AG10803 (cell line): ENCODE data around the gene SASH1.
A peak's percentile ranks its signal among the peaks of the same experiment; 100 is the strongest.

Experiments used
- DNase-seq: peaks from one replicate; pipeline ENCODE4 v3.0.0; 2010; ENCODE audit warnings: low read depth
- H3K4me3 ChIP-seq: 2 replicates; pipeline ENCODE4 v1.5.1; 2011; ENCODE audit warnings: mild to moderate bottlenecking, low read length, control low read depth
- TF ChIP-seq, protein P1 (sequence below): conservative IDR thresholded peaks from 2 replicates; pipeline ENCODE4 v1.5.1; 2011; ENCODE audit warnings: mild to moderate bottlenecking, low read length, control low read depth, inconsistent platforms

The SASH1 gene

GRCh38 chr6:148401571-148401970 is 58.9 kb downstream of the SASH1 start:
- H3K4me3 ChIP-seq: no peak overlapping the region
- DNase-seq: peak; percentile 57
- TF ChIP-seq, protein P1, sequence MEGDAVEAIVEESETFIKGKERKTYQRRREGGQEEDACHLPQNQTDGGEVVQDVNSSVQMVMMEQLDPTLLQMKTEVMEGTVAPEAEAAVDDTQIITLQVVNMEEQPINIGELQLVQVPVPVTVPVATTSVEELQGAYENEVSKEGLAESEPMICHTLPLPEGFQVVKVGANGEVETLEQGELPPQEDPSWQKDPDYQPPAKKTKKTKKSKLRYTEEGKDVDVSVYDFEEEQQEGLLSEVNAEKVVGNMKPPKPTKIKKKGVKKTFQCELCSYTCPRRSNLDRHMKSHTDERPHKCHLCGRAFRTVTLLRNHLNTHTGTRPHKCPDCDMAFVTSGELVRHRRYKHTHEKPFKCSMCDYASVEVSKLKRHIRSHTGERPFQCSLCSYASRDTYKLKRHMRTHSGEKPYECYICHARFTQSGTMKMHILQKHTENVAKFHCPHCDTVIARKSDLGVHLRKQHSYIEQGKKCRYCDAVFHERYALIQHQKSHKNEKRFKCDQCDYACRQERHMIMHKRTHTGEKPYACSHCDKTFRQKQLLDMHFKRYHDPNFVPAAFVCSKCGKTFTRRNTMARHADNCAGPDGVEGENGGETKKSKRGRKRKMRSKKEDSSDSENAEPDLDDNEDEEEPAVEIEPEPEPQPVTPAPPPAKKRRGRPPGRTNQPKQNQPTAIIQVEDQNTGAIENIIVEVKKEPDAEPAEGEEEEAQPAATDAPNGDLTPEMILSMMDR: no peak

GRCh38 chr6:148404456-148405054 is 61.9 kb downstream of the SASH1 start:
- H3K4me3 ChIP-seq: no peak overlapping the region
- no peak for DNase-seq
- TF ChIP-seq, protein P1: no peak

DNA sequence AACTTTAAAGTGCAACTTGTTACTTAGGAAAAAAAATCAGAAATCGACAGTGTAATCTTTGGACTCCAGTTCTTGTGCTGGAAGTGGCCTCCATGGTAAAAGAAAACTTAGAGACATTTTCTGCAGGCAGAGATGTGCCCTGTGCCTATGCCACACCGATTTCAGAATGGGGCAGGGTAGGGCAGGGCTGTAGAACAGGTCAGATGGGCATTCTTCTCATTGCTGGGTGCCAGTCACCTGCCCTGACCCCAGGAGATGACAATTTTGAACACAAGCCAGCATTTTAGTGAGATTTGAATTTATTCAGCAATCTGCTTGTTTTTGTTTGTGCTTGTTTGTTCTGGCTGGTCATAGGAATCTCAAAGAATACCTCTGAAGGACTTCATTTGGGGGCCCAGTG is 63.3 kb downstream of the SASH1 start:
- TF ChIP-seq, protein P1: no peak
- no peak for DNase-seq
- H3K4me3 ChIP-seq: no peak overlapping the region

DNA sequence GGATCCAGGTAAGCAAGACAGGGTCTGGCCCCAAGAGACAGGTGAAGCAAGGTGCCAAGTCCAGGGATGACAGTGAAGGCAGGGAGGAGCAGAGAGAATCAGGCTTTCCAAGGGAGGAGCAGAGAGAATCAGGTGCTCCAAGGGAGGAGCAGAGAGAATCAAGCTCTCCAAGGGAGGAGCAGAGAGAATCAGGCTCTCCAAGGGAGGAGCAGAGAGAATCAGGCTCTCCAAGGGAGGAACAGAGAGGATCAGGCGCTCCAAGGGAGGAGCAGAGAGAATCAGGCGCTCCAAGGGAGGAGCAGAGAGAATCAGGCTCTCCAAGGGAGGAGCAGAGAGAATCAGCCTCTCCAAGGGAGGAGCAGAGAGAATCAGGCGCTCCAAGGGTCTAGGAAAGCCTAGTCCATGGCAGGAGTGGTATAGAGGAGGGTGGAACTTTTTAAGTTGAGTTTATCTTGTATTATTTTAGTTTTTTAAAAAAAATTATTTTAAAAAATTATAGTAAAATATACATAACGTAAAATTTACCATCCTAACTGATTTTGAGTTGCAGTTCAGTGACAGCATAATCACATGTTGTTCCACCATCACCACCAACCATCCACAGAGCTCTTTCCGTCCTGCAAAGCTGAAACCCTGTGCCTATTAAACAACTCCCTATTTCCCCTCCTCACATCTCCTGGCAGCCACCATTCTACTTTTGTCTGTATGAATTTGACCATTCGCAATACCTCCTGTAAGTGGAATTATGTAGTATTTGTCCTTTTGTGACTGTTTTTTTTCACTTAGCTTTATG is 64.1 kb downstream of the SASH1 start:
- TF ChIP-seq, protein P1: no peak
- no peak overlapping the region for H3K4me3 ChIP-seq
- DNase-seq: no peak

DNA sequence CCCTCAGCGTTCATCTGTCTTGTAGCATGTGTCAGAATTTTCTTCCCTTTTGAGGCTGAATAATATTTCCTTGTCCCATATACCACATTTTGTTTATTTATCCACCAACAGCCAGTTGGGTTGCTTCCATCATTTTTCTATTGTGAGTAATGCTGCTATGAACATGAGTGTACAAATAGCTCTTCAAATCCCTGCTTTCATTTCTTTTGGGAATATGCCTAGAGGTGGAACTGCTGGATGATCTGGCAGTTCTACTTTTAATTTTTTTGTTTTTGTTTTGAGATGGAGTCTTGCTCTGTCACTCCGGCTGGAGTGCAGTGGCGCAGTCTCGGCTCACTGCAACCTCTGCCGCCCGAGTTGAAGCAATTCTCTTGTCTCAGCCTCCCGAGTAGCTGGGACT is 64.7 kb downstream of the SASH1 start:
- DNase-seq: peak; percentile 98
- TF ChIP-seq, protein P1: no peak
- no peak overlapping the region for H3K4me3 ChIP-seq

DNA sequence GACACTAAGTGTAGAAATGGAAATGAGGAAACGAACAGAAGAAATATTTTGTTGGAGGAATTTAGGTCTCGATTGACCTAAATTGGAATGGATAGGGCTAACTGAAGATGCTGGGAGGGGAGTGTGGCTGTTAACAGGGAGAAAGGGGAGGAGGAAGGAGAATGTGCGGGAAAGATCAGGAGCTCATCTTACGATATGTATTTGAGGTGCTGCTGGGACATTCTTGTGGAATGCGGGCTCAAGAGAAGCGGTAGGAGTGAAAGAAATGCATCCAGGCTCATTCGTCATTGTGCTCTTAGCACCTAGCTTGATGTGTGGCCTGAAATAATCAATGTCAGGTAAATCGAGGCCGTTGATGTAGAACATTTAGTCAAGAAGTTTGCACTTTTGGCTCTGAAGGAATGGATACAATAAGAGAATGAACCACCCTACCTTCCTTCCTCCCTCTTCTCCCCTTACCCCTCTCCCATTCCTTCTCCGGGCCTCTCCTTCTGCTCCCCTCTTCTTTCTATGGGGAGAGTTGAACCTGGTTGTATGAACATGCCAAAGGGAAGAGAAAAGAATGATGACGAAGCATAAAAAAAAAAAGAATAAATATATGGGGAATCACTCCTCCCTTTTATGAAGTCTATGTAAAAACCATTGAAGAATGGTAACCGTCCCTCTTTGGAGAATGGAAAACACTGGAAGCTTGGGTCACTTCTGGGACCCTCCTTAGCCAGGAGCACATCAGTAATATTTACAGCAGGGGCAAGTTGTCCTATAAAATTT is 70.9 kb downstream of the SASH1 start:
- TF ChIP-seq, protein P1: no peak
- no peak for DNase-seq
- no peak overlapping the region for H3K4me3 ChIP-seq
